H7 (cell line): ENCODE data around the gene ASNSD1. TPM values are rescaled to one million over a fixed set of nuclear protein-coding genes. Genes with fewer than 3 reads are reported as not detected.
"Not testable (repeated sequence)": the region's sequence is repeated elsewhere in the genome, so short reads cannot be mapped to it uniquely, and the experiment has no call there.

Experiments used
- DNase-seq: peaks from one replicate; pipeline ENCODE4 v3.0.0; 2012
- H3K27me3 ChIP-seq: 2 replicates; pipeline ENCODE4 v1.6.0; 2011; ENCODE audit warnings: mild to moderate bottlenecking, low read length; ENCODE audit not compliant: control insufficient read depth, insufficient read depth
- H3K36me3 ChIP-seq: replicated peaks from 2 replicates; pipeline ENCODE4 v1.5.1; 2011; ENCODE audit warnings: low read length; ENCODE audit not compliant: control insufficient read depth, insufficient read depth
- H3K4me3 ChIP-seq: 2 replicates; pipeline ENCODE4 v1.5.1; 2011; ENCODE audit warnings: low read depth, mild to moderate bottlenecking, control low read depth, low read length, moderate library complexity; ENCODE audit not compliant: insufficient read depth
- total RNA-seq: library from RNA; depleted of rRNA; stranded (reverse); fragments of >200 nt; shearing (Covaris generic); gene quantifications from 2 replicates; pipeline ENCODE4 v1.2.3, GENCODE V29; 2014

Gene ASNSD1
- total RNA-seq, 1 experiment from 2014 or later: 45.4 TPM

- Histone ChIP-seq H3K4me3 (no peak overlapping the region), H3K36me3 (no peaks in the 10 kb centered on the region), H3K27me3 (no peaks in the 10 kb centered on the region)
- DNase-seq: no peak
These were observed 27.9 kb upstream of the ASNSD1 start for GRCh38 chr2:189633392-189633811.

GRCh38 chr2:189635353-189635752 is 25.9 kb upstream of the ASNSD1 start:
- no peaks in the 10 kb centered on the region for H3K36me3 ChIP-seq
- DNase-seq: no peak
- no peaks in the 10 kb centered on the region for H3K27me3 ChIP-seq
- no peak overlapping the region for H3K4me3 ChIP-seq

- DNase-seq: no peak
- no peaks in the 10 kb centered on the region for H3K36me3 ChIP-seq
- H3K27me3 ChIP-seq: no peaks in the 10 kb centered on the region
- no peak overlapping the region for H3K4me3 ChIP-seq
These were observed 22.8 kb upstream of the ASNSD1 start for GRCh38 chr2:189638301-189639006.

- no peak overlapping the region for H3K4me3 ChIP-seq
- H3K27me3 ChIP-seq: no peaks in the 10 kb centered on the region
- DNase-seq: no peak
- no peaks in the 10 kb centered on the region for H3K36me3 ChIP-seq
These were observed 22.2 kb upstream of the ASNSD1 start for GRCh38 chr2:189639007-189639609.

GRCh38 chr2:189641002-189641401 is 20.3 kb upstream of the ASNSD1 start:
- no peaks in the 10 kb centered on the region for H3K36me3 ChIP-seq
- no peak for DNase-seq
- H3K27me3 ChIP-seq: no peaks in the 10 kb centered on the region
- H3K4me3 ChIP-seq: no peak overlapping the region

- Histone ChIP-seq H3K36me3 (no peaks in the 10 kb centered on the region), H3K4me3 (no peak overlapping the region), H3K27me3 (no peaks in the 10 kb centered on the region)
- DNase-seq: no peak
These were observed 19.7 kb upstream of the ASNSD1 start for GRCh38 chr2:189641590-189641989.

- DNase-seq: no peak
- no peaks in the 10 kb centered on the region for H3K27me3 ChIP-seq
- H3K4me3 ChIP-seq: no peak overlapping the region
- no peaks in the 10 kb centered on the region for H3K36me3 ChIP-seq
These were observed 14.7 kb upstream of the ASNSD1 start for GRCh38 chr2:189646521-189646920.

- no peaks in the 10 kb centered on the region for H3K36me3 ChIP-seq
- H3K27me3 ChIP-seq: no peaks in the 10 kb centered on the region
- no peak for DNase-seq
- no peak overlapping the region for H3K4me3 ChIP-seq
These were observed 12.3 kb upstream of the ASNSD1 start for GRCh38 chr2:189648846-189649509.

GRCh38 chr2:189651284-189651683 is 10.0 kb upstream of the ASNSD1 start:
- H3K27me3 ChIP-seq: no peaks in the 10 kb centered on the region
- no peaks in the 10 kb centered on the region for H3K36me3 ChIP-seq
- no peak for DNase-seq
- no peak overlapping the region for H3K4me3 ChIP-seq

- not testable (repeated sequence) for H3K36me3 ChIP-seq, H3K27me3 ChIP-seq, H3K4me3 ChIP-seq, DNase-seq
These were observed 7.8 kb upstream of the ASNSD1 start for GRCh38 chr2:189653464-189653863.

GRCh38 chr2:189654641-189655040 is 6.6 kb upstream of the ASNSD1 start:
- Histone ChIP-seq H3K4me3 (no peak overlapping the region), H3K27me3 (no peaks in the 10 kb centered on the region), H3K36me3 (no peaks in the 10 kb centered on the region)
- no peak for DNase-seq

- Histone ChIP-seq H3K36me3 (no peaks in the 10 kb centered on the region), H3K4me3 (no peak overlapping the region), H3K27me3 (no peaks in the 10 kb centered on the region)
- no peak for DNase-seq
These were observed 3.4 kb upstream of the ASNSD1 start for GRCh38 chr2:189657867-189658266.

GRCh38 chr2:189658306-189659212 is 2.7 kb upstream of the ASNSD1 start:
- no peaks in the 10 kb centered on the region for H3K27me3 ChIP-seq

GRCh38 chr2:189659734-189660133 is 1.5 kb upstream of the ASNSD1 start:
- DNase-seq: no peak

More at GRCh38 chr2:189658306-189659212, 2.7 kb upstream of the ASNSD1 start:
- Histone ChIP-seq H3K36me3 (no peaks in the 10 kb centered on the region; the same call in 1 of the 2 replicates), H3K4me3 (no peak overlapping the region)
- no peak for DNase-seq

More at GRCh38 chr2:189659734-189660133, 1.5 kb upstream of the ASNSD1 start:
- Histone ChIP-seq H3K36me3 (no peaks in the 10 kb centered on the region; the same call in 1 of the 2 replicates), H3K27me3 (no peaks in the 10 kb centered on the region), H3K4me3 (no peak overlapping the region)
